Endometrium (tissue), 2 donors: ENCODE measurements around the gene BCL10.

Experiments used
- FAIRE-seq: peaks from 2 replicates; lab custom pipeline; 2012; peaks lifted over from hg19 to GRCh38; lab: Jason Lieb, UNC
- donor health status: control.
- donor health status: control.

BCL10 gene

DNA sequence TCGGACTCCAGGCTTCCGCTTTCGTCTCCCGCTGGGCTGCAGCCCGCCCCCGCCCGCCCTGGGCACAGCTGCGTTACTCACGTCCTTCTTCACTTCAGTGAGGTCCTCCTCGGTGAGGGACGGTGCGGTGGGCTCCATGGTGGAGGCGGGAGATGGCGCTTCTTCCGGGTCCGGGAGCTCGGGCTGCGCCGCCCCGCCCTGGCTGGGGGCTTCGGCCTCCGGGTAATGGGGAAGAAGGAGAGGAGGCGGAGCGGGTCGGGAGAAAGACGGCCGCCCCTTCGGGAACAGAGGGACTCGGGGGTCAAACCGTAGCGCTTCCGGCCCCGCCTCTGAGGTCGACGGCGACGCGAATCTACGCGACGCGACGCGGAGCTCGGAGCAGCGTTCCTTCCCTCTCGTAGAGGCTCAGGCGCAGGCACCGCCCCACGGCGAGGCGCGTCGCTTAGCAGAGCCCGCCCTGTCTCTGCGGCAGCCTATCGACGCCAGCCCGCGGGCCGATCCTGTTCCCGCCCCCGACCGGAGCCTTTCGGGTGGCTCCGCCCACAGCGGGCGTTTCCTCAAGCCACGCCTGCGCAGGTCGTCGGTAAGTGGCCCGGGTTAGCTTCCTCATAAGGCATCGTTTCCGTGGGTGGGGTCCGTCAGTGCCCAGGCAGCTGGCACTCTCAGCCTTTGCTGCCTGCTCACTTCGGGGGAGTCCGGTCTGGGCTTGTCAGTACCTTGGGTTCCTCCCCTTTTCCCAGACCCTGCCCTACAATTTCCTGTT, at the start of gene BCL10:
TSS of gene BCL10 (minus strand) at position 418 of the 763 bp plus-strand sequence. CDS start at position 138, 280 bp downstream.
- FAIRE-seq: peak; percentile 90

GRCh38 chr1:85325920-85326319, 49.5 kb upstream of the BCL10 start:
- FAIRE-seq: no peak

- FAIRE-seq: no peak
Measured at GRCh38 chr1:85323770-85324169, 47.3 kb upstream of the BCL10 start.

GRCh38 chr1:85322655-85323054, 46.2 kb upstream of the BCL10 start:
- FAIRE-seq: no peak

GRCh38 chr1:85321237-85321964, 45.0 kb upstream of the BCL10 start:
- no peak for FAIRE-seq

DNA sequence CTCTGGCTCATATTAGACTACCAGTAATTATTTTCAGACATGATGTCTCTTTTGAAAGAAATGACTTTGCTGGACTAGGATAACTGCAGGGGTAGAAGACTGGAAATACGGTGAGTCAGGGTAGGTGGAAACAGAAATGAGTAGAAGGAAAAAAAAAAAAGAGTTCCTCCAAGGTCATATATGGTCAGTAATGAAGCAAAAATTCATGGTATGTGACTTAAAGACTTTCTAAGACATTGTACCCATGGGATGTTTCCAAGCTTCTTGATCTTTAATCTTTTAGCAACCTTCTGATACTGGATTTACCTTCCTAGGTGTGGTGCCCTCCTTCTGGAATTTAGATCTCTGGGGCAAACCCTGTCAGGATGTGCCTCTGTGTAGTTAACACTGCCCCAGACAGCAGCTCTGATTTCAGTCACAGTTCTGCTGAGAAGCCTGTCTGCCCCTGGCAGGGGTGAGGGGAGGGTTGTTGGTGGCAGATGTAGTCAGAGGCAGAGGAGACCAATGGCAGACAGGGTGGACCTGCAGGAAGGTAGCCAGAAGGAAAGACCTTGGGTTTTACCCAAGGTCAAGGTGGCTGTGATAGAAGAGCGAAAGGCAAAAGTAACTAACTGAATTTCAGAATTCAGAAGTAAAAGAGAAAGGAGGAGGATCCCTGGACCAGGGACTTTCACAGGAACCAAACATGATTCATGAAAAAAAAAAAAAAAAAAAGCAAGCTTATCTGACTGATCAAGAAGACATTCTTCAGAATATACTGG, 44.1 kb upstream of the BCL10 start:
- FAIRE-seq: no peak

- no peak for FAIRE-seq
Measured at GRCh38 chr1:85319931-85320330, 43.5 kb upstream of the BCL10 start.

GRCh38 chr1:85319491-85319890, 43.1 kb upstream of the BCL10 start:
- FAIRE-seq: no peak

DNA sequence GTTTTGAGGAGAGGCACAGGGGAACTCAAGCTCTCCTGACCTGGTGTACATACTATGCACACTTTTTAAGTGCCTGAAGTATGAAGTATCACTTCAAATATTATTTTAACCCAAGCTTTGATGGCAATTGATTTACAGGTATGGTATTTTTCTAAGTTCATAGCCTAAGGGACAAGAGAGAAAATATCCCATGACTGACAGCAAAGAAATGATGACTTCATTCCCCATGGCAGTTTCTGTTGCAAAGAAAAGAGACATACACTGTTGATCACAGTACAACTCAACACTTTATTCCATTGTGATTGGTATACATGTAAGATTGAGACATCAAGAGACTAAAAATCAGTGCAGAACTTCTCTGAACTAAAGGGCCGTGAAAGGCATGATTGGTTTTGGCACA, 41.8 kb upstream of the BCL10 start:
- FAIRE-seq: no peak

- no peak for FAIRE-seq
Measured at GRCh38 chr1:85317560-85317959, 41.1 kb upstream of the BCL10 start.

- FAIRE-seq: no peak
Measured at GRCh38 chr1:85316321-85316720, 39.9 kb upstream of the BCL10 start.

GRCh38 chr1:85315789-85316188, 39.4 kb upstream of the BCL10 start:
- FAIRE-seq: no peak

DNA sequence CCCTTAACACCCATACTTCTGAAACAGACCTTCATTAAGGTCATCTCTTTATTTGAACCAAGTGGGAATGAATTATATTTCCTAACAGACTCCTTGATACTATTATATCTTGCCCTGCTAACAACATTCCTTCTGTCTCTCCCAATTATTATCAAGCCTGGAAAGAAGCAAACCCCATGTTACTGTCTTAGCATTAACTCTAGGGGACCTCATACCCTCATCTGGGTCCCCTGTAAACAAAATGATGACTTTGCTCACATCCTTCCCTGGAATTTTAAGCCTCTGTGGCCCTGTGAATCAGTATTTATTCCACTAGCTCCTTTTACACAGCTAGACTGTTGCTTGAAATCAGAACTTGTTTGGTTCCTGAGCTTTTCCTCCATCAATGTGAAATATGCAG, 38.3 kb upstream of the BCL10 start:
- no peak for FAIRE-seq

DNA sequence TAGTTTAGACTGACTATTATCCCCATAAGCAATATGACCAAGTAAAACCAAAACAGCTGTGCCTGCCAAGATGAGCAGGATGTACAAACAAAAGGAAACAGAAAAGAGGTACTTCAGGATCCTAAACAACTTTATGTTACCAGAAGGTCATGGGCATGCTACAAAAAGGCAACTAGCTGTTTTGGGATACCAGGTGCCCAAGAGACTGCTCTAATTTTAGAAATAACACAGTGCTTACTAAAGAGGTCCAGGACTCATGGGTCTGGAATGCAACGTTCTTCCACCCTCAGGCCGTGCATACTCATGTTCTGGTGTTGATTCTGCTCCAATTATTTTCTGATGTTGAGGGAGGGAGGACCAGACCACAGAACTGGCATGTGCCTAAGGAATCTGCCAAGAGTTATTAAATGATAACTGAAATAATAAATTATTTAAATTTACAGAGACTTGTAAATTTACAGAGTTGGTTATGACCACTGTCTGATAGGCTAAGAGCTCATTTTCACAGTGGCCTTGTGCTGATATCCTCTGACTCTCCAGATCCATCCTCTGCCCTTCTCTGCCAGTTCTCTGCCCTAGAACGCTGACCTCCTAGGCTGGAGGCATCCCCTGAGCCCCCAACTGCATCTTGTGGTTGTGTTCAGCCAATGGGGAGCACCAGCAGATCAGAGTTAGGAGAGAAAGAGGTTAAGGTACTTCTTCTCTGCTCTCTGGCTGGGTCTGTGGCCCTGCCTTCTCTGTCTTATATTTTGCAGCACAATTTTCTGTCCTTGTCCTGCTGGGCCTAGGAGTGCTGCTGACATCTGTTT, 37.7 kb upstream of the BCL10 start:
- FAIRE-seq: no peak

- FAIRE-seq: no peak
Measured at GRCh38 chr1:85311818-85312217, 35.4 kb upstream of the BCL10 start.

DNA sequence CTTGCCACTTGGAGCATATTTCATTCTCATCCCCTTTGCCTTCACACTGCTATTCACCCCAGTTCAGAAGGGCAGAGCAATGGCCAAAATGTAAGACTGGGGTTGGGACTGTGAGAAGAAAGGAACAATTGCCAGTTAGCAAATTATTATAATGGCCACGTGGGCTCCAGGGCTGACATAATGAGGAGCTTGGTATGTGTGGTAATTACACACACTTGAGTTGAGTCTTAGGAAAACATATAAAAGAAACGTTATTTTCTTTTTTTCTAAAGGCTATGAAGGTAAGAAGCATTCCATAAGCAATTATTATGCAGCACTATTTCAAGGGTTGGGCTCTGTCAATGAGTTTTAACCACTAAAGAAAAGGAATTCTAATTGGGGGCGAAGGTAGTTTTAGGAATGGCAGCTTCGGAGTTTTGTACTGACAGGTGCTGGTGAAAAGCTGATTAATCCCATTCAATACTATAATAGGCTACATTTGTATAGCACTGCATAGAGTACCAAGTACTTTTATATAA, 32.5 kb upstream of the BCL10 start:
- no peak for FAIRE-seq

DNA sequence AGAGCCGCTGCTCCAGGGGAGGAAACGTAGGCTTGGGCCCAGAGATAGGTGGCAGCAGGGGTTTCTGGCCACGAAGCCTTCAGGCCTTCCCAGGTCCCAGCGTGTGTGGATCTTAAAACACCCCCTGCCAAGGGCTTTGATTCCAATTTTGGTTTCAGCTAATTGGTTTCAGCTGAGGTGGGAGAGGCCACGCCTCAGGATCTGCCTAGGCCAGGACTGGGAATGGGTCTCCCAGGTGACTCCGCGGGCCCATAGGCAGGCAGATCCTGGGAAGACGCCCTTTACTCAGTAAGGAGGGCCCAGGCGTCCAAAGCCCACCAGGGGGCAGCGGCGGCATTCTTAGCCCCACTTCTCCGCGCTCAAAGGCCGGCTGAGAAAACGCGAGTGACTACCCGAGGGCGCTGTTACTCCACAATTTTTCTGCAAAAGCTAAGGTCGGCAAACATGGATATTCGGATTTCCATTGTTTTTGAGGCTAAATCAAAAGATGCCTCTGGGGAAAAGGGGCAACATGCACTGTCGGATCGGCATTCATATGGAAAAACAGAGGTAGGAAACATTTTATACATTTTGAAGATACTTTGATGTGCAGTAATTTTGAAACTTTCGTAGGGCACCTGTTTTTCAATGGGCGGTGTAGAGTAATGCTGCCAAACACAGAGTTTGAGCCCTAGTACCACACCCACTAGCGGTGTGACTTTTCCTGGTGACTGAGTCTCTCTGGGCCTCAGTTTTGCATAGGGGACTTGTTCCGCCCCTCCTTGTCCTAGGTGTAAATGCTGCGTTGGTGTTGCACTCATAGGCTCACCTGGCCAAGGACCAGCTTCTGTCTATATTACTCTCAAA, 31.8 kb upstream of the BCL10 start:
- FAIRE-seq: peak; percentile 79

DNA sequence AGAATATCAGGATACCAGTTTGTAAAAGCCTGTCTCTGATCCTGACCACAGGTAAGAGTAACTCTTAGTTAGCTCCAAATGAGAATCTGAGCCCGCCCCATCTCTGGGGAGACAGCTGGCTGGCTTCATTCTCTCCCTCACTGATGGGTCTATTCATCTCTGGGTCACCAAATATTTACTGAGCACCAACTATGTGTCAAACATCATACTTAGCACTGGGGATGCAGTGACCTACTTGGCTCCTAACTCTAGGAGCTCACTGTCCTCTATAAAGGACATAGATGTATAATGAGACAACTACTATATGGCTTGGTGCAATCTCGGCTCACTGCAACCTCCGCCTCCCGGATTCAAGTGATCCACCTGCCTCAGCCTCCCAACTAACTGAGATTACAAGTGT, 29.8 kb upstream of the BCL10 start:
- no peak for FAIRE-seq

GRCh38 chr1:85303440-85304162, 27.2 kb upstream of the BCL10 start:
- FAIRE-seq: no peak

DNA sequence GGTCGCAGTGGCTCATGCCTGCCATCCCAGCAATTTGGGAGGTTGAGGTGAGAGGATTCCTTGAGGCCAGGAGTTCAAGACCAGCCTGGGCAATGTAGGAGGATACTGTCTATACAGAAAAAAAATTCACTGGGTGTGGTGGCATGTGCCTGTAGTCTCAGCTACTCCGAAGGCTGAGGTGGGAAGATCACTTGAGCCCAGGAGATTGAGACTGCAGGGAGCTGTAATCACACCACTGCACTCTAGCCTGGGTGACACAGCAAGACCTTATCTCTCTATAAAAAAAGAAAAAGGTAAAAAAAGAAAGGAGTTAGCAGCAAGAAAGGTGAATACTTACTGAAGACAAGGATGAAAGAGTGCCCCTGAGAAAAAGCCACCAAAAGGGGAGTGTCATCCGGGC, 23.7 kb upstream of the BCL10 start:
- FAIRE-seq: no peak
